HL-60 (cell line): Measurements from ENCODE around the gene ABCC8.
"Not testable (repeated sequence)": the region's sequence is repeated elsewhere in the genome, so short reads cannot be mapped to it uniquely, and the experiment has no call there.

ENCODE experiments used
- DNase-seq, 2 experiments: peaks; one replicate each; pipeline ENCODE4 v3.0.0-alpha.2; 2010 to 2020; ENCODE audit warnings: low read depth in 1 of 2, low spot score in 1 of 2
- H3K27ac ChIP-seq: fragments of 250-450 bp; sonication (Bioruptor Pico); replicated peaks from 2 replicates; pipeline ENCODE4 v1.5.1; 2020; ENCODE audit warnings: mild to moderate bottlenecking, moderate library complexity
- H3K27me3 ChIP-seq: fragments of 250-450 bp; sonication (Bioruptor Pico); 2 replicates; pipeline ENCODE4 v1.5.1; 2021; ENCODE audit warnings: mild to moderate bottlenecking, moderate library complexity; ENCODE audit not compliant: insufficient read depth, poor library complexity, severe bottlenecking
- H3K4me3 ChIP-seq: replicated peaks from 2 replicates; pipeline ENCODE4 v1.5.1; 2011; ENCODE audit warnings: mild to moderate bottlenecking, control low read depth, low read length; ENCODE audit not compliant: insufficient read depth
- CTCF ChIP-seq: IDR thresholded peaks from one replicate; pipeline ENCODE4 v1.5.1; 2011; ENCODE audit warnings: low read length, control low read depth, inconsistent platforms; ENCODE audit not compliant: insufficient read depth
- GABPA ChIP-seq: IDR thresholded peaks from 2 replicates; pipeline ENCODE4 v1.6.1; 2012; ENCODE audit warnings: low read depth
- POLR2AphosphoS5 ChIP-seq: IDR thresholded peaks from 2 replicates; pipeline ENCODE4 v1.6.1; 2012; ENCODE audit warnings: low read depth
- REST ChIP-seq: IDR thresholded peaks from 2 replicates; pipeline ENCODE4 v1.6.1; 2012; ENCODE audit warnings: low read depth; ENCODE audit not compliant: insufficient replicate concordance
- SPI1 ChIP-seq: IDR thresholded peaks from 2 replicates; pipeline ENCODE4 v1.6.1; 2012; ENCODE audit warnings: low read depth, mild to moderate bottlenecking, borderline replicate concordance

The ABCC8 gene

GRCh38 chr11:17430616-17431015 lies 46.0 kb downstream of the ABCC8 start:
- TF ChIP-seq POLR2AphosphoS5 (no peak), REST (no peak), GABPA (no peak), CTCF (no peak), SPI1 (no peak)
- no peak for DNase-seq
- Histone ChIP-seq H3K4me3 (no peak overlapping the region), H3K27ac (no peak overlapping the region), H3K27me3 (peaks cover 2% of the 10 kb centered on the region)

GRCh38 chr11:17428925-17429324 lies 47.7 kb downstream of the ABCC8 start:
- TF ChIP-seq GABPA: no peak
- no peak for TF ChIP-seq SPI1
- TF ChIP-seq REST: no peak
- no peak for TF ChIP-seq CTCF
- TF ChIP-seq POLR2AphosphoS5: no peak
- H3K27me3 ChIP-seq: no peaks in the 10 kb centered on the region
- no peak overlapping the region for H3K27ac ChIP-seq
- DNase-seq: no peak
- no peak overlapping the region for H3K4me3 ChIP-seq

- Histone ChIP-seq H3K27me3 (no peaks in the 10 kb centered on the region), H3K4me3 (no peak overlapping the region), H3K27ac (no peak overlapping the region)
- no peak for DNase-seq
- TF ChIP-seq GABPA (no peak), REST (no peak)
These were observed 48.4 kb downstream of the ABCC8 start for GRCh38 chr11:17428261-17428660.

GRCh38 chr11:17426233-17426632 lies 50.4 kb downstream of the ABCC8 start:
- H3K27ac ChIP-seq, DNase-seq, H3K4me3 ChIP-seq, H3K27me3 ChIP-seq: not testable (repeated sequence)
